Ovary (tissue), 9 donors: ENCODE data around the gene PRKCE. TPM values are rescaled to one million over a fixed set of nuclear protein-coding genes. Genes with fewer than 3 reads are reported as not detected.

Source experiments
- DNase-seq, 5 donors: peaks; one replicate each; pipeline ENCODE4 v3.0.0-alpha.2; 2019 to 2020
- H3K27ac ChIP-seq, 2 donors: fragments of 200-600 bp; one replicate each; pipeline versions ENCODE4 v1.5.1 to v1.8.0; 2019 to 2022
- H3K27me3 ChIP-seq: fragments of 200-600 bp; one replicate; pipeline ENCODE4 v1.8.0; 2022
- H3K36me3 ChIP-seq: fragments of 200-600 bp; sonication (generic); one replicate; pipeline ENCODE4 v1.5.1; 2019
- H3K4me1 ChIP-seq: one replicate; pipeline ENCODE4 v1.8.1; 2013; ENCODE audit warnings: mild to moderate bottlenecking, moderate library complexity; ENCODE audit not compliant: insufficient read depth
- H3K4me3 ChIP-seq: fragments of 200-600 bp; sonication (generic); one replicate; pipeline ENCODE4 v1.5.1; 2017
- H3K9me3 ChIP-seq, 2 donors: fragments of 200-600 bp in 1 of 2; sonication (generic) in 1 of 2; one replicate each; pipeline versions ENCODE4 v1.5.1 to v1.8.1; 2013 to 2019; ENCODE audit warnings: mild to moderate bottlenecking in 1 of 2, moderate library complexity in 1 of 2
- EP300 ChIP-seq: sonication (generic); formaldehyde crosslinking; IDR thresholded peaks from one replicate; pipeline ENCODE4 v1.6.1; 2017; ENCODE audit warnings: antibody characterized with exemption
- POLR2A ChIP-seq: fragments of 450-650 bp; IDR thresholded peaks from one replicate; pipeline ENCODE4 v1.6.1; 2017; ENCODE audit warnings: antibody characterized with exemption, mild to moderate bottlenecking, moderate library complexity
- WGBS, 3 donors: extraction: QIAGEN DNeasy Blood & Tissue Kit in 1 of 3; methylation state at CpG; one replicate each; pipeline versions ENCODE4 v1.1.5 to v1.1.7; 2013 to 2017; 5-methylcytosine and 5-hydroxymethylcytosine counted together
- intact Hi-C, 4 donors: fragments of 100-400 bp; cut with DNase I; formaldehyde crosslinking; loops; one replicate each; pipeline versions ENCODE4 v1.11.0 to v1.15.1; 2022 to 2023
- polyA plus RNA-seq, 2 donors: library from polyadenylated mRNA; stranded (reverse); fragments of 200-250 nt in 1 of 2; fragments of 350-450 nt in 1 of 2; fragmentation: Illumina TruSeq in 1 of 2; extraction: RNeasy Lipid Tissue Mini Kit (QIAGEN cat#74804) in 1 of 2; gene quantifications; one replicate each; pipeline ENCODE4 v1.2.3, GENCODE V29; 2013 to 2014
- total RNA-seq, 7 donors: library from RNA; depleted of rRNA in 2 of 7; stranded (reverse); fragments of >200 nt in 2 of 7; fragmentation: NEBNext Ultra II Directional in 3 of 7; extraction: Animal tissue kit (Norgen Biotek cat#: 25700) in 3 of 7; gene quantifications; one replicate each; pipeline versions ENCODE4 v1.1.0 to v1.2.4, GENCODE V29; 2016 to 2023
- TF ChIP-seq, protein P1 (sequence below), 3 donors: fragments of 450-650 bp in 2 of 3; fragments of 200-600 bp in 1 of 3; IDR thresholded peaks; one replicate each; pipeline versions ENCODE4 v1.5.1 to v1.8.0; 2016 to 2022; ENCODE audit warnings: antibody characterized with exemption in 3 of 3, mild to moderate bottlenecking in 1 of 3
- donor health status: DM: no; HTN: no; CAD: no; lungs with moderate emphysema.
- donor health status: DM: no; HTN: no; CAD: no.
- donor health status: Bipolar disorder and iron deficiency.
- donor health status: DM: yes; HTN: yes; CAD: no.
- donor health status: DM: no; HTN: no; CAD: no.
- donor health status: DM: yes; HTN: yes; CAD: no.

PRKCE gene
- total and polyA plus RNA-seq, 9 donors = 3.1 to 22.8 (median 12.8) TPM

DNA sequence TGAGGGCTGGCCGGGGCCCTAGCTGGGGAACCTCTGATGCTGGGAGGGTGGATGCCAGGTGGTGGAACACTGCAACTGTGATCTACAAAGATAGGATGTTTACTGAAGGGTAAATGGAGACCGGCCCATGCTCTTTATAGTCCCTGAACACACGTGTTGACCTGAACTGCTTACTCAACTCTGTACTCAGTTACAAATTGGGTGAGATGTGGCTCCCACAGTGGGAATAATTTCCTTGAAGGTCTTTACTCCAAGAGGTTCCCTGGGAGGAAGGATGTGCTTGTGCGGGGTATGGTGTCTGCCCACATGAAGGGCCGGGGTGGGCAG, 254.1 kb downstream of the PRKCE start:
- H3K9me3 ChIP-seq = no peaks in the 10 kb centered on the region
- no peak overlapping the region for H3K4me3 ChIP-seq
- no peaks in the 10 kb centered on the region for H3K36me3 ChIP-seq
- 90 to 97% (median 92%) methylated on average over 5 of the region's 5 CpGs for WGBS, 3 donors
- H3K4me1 ChIP-seq = peaks cover 6% of the 10 kb centered on the region
- H3K27ac ChIP-seq = no peak overlapping the region
- no peaks in the 10 kb centered on the region for H3K27me3 ChIP-seq
- DNase-seq = no peak
- TF ChIP-seq POLR2A (no peak), EP300 (no peak)
- TF ChIP-seq, protein P1, sequence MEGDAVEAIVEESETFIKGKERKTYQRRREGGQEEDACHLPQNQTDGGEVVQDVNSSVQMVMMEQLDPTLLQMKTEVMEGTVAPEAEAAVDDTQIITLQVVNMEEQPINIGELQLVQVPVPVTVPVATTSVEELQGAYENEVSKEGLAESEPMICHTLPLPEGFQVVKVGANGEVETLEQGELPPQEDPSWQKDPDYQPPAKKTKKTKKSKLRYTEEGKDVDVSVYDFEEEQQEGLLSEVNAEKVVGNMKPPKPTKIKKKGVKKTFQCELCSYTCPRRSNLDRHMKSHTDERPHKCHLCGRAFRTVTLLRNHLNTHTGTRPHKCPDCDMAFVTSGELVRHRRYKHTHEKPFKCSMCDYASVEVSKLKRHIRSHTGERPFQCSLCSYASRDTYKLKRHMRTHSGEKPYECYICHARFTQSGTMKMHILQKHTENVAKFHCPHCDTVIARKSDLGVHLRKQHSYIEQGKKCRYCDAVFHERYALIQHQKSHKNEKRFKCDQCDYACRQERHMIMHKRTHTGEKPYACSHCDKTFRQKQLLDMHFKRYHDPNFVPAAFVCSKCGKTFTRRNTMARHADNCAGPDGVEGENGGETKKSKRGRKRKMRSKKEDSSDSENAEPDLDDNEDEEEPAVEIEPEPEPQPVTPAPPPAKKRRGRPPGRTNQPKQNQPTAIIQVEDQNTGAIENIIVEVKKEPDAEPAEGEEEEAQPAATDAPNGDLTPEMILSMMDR (IDR thresholded peaks at IDR 0.05) = no peak
- intact Hi-C loops = no loop called here

- no peak overlapping the region for H3K4me3 ChIP-seq
- no peaks in the 10 kb centered on the region for H3K9me3 ChIP-seq
- H3K27ac ChIP-seq = no peak overlapping the region
- peaks cover 6% of the 10 kb centered on the region for H3K4me1 ChIP-seq
- no peaks in the 10 kb centered on the region for H3K27me3 ChIP-seq
- intact Hi-C loops = no loop called here
- H3K36me3 ChIP-seq = no peaks in the 10 kb centered on the region
- 91 to 94% (median 94%) methylated on average over 9 of the region's 9 CpGs for WGBS, 3 donors
- DNase-seq = no peak
- TF ChIP-seq EP300 (no peak), POLR2A (no peak)
- TF ChIP-seq, protein P1 (IDR thresholded peaks at IDR 0.05) = no peak
These were observed 256.1 kb downstream of the PRKCE start for GRCh38 chr2:45907592-45907991.

- Histone ChIP-seq H3K27ac (no peak overlapping the region), H3K27me3 (no peaks in the 10 kb centered on the region), H3K4me1 (peaks cover 6% of the 10 kb centered on the region), H3K36me3 (no peaks in the 10 kb centered on the region), H3K4me3 (no peak overlapping the region), H3K9me3 (no peaks in the 10 kb centered on the region)
- intact Hi-C loops = no loop called here
- DNase-seq = no peak
- whole genome bisulfite sequencing, 3 donors = 78 to 83% (median 81%) methylated on average over 12 of the region's 12 CpGs
- TF ChIP-seq, protein P1 (IDR thresholded peaks at IDR 0.05) = no peak
- no peak for TF ChIP-seq POLR2A
- TF ChIP-seq EP300 = no peak
These were observed 257.1 kb downstream of the PRKCE start for GRCh38 chr2:45908316-45909170.

- H3K4me3 ChIP-seq = no peak overlapping the region
- no peaks in the 10 kb centered on the region for H3K27me3 ChIP-seq
- DNase-seq = no peak
- intact Hi-C loops = no loop called here
- no peaks in the 10 kb centered on the region for H3K9me3 ChIP-seq
- no peaks in the 10 kb centered on the region for H3K36me3 ChIP-seq
- no peak overlapping the region for H3K27ac ChIP-seq
- peaks cover 6% of the 10 kb centered on the region for H3K4me1 ChIP-seq
- TF ChIP-seq, protein P1 (IDR thresholded peaks at IDR 0.05) = no peak
- 88 to 96% (median 91%) methylated on average over 3 of the region's 3 CpGs for WGBS, 3 donors
These were observed 257.7 kb downstream of the PRKCE start for GRCh38 chr2:45909171-45909565.
